Measurements from ENCODE around the gene FBP1.

FBP1 gene

GRCh38 chr9:94639061-94639998 lies at the start of gene FBP1:
FBP1 (minus strand) TSS chr9:94639518; CDS start chr9:94639310, 208 bp downstream.
- DNase-seq = peak; percentile 61
- ATAC-seq = peak; percentile 74

DNA sequence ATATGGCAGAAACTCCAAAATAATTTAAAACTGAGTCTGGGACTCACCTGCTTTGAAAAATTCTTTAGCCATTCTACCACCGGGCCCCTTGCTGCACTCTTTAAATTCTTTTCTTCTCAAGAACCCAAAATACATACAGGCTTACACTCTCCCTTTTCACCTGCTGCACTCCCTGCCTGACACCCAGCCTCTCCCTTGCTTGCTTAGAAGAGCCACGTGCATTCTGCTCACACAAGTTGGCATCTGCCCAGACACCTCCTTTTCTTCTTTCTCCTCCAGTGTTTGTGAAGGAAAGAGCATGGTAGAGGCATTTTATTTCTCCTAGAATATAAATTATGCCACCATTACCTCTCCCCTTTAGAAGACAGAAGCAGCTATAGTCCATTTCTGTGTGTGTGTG lies 48.1 kb upstream of the FBP1 start:
- no peak for ATAC-seq
- no peak for DNase-seq

DNA sequence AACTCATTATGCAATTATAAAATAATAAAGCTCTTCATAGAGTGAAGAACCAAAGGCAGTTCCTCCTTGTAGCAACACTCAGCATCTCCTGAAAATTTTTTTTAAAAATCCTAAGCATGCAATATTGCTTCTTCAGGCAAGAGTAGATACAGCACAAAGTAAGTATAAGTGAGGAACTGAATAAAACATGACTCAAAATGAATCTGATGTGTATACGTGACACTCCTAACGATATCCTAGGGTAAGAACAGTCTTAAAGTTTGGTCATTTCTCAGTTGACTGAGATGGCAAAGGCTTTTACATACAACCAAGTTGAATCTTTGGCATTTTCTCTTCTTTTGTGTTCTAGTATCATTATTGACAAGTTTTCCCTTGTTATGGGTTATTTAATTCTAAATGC lies 46.0 kb upstream of the FBP1 start:
- no peak for ATAC-seq
- no peak for DNase-seq

GRCh38 chr9:94681508-94681907 lies 42.2 kb upstream of the FBP1 start:
- ATAC-seq = peak; percentile 91
- peak; percentile 53 for DNase-seq

DNA sequence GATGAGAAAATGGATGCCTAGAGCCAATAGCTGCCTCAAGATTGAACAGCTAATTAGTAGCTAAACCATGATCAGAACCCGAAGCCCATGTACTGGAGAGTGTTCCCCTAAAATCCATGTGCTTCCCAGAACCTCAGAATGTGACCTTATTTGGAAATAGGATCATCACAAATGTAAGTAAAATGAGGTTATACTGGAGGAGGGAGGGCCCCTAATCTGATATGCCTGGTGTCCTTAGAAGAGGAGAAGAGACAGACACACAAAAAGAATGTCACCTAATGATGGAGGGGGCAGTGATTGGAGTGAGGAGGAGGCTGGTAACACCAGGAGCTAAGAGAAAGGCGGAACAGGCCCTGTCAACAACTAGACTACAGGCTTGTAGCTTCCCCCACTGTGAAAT lies 41.3 kb upstream of the FBP1 start:
- DNase-seq = no peak
- ATAC-seq = no peak

DNA sequence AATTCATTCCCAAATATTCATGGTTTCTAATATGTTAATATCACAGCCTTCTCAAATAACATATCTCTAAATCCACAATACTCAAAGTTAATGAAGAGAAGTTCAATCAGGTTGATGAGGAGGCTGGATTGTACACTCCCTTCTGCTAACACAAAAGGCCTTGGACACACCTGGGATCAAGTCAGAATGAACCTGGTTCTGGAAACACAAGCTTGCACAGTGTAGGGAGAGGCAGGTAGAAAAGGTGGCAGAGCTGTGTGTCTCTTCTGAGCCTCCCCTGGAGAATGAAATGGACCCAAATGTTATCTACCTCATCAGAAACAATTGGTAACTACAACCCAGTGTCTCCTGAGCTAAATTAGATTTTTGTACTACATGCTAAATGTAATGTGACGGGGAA lies 40.7 kb upstream of the FBP1 start:
- ATAC-seq (no peak), DNase-seq (no peak)

GRCh38 chr9:94679587-94679986 lies 40.3 kb upstream of the FBP1 start:
- DNase-seq = no peak
- no peak for ATAC-seq

DNA sequence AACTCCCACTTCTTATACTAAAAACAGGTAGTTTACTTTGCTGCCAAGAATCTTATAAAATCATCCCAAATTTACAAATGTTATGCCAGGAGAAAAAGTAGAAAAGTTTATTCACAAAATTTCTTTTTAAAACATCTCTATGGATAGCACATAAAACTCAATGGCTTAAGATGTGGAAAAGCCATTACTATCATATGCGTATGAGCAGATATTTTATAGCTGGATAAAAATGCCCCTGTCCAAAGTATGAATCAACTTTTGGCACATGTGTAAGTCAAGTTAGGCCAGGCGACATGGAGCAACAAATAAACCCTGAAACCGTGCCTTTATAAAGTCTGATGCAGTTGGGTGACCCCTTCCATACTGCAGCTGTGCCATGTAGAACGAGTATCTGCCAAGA lies 38.6 kb upstream of the FBP1 start:
- DNase-seq (no peak), ATAC-seq (no peak)

DNA sequence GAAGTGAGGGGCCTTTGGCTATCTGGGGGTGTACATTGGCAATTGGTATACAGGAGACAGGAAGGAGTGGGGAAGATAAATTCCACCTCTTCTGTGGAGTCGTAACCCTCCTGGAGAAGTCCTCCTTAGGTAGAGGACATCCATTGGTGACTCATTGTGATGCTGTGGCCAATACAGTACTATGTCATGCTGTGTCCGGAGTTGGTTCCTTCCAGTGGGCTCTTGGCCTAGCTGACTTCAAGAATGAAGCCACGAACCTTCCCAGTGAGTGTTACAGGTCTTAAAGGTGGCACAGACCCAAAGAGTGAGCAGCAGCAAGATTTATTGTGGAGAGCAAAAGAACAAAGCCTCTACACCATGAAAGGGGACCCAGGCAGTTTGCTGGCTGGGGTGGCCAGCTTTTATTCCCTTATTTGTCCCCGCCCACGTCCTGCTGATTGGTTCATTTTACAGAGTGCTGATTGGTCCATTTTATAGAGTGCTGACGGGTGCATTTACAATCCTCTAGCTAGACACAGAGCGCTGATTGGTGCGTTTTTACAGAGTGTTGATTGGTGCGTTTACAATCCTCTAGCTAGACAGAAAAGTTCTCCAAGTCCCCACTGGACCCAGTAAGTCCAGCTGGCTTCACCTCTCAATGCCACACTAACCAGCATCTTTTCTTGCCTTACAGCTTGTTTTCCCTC lies 37.3 kb upstream of the FBP1 start:
- no peak for ATAC-seq
- no peak for DNase-seq

GRCh38 chr9:94675008-94675881 lies 35.9 kb upstream of the FBP1 start:
- no peak for ATAC-seq
- DNase-seq = no peak

DNA sequence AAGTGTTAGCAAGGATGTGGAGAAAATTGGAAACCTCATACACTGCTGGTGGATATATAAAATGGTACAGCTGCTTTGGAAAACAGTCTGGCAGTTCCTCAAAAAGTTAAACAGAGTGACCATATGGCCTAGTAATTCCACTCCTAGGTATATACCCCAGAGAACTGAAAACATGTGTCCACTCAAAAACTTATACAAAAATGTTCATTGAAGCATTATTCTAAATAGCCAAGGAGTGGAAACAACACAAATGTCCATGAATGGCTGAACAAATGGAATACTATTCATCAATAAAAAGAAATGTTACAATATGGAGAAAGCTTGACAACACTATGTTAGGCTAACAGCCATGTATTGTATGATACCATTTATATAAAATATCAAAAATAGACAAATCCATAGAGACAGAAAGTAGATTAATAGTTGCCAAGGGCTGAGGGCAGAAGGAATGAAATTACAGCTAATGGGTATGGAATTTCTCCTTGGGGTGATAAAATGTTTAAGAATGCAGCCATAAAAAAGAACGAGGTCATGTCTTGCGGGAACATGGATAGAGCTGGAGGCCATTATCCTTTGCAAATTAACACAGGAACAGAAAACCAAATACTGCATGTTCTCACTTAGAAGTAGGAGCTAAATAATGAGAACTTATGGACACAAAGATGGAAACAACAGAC lies 33.6 kb upstream of the FBP1 start:
- ATAC-seq (no peak), DNase-seq (no peak)

- ATAC-seq = peak; percentile 84
- peak; percentile 59 for DNase-seq
Observed at GRCh38 chr9:94668928-94669729, 29.8 kb upstream of the FBP1 start.

GRCh38 chr9:94668418-94668927 lies 29.2 kb upstream of the FBP1 start:
- ATAC-seq (no peak), DNase-seq (no peak)

- DNase-seq (no peak), ATAC-seq (no peak)
Observed at GRCh38 chr9:94666364-94667099, 27.2 kb upstream of the FBP1 start.

DNA sequence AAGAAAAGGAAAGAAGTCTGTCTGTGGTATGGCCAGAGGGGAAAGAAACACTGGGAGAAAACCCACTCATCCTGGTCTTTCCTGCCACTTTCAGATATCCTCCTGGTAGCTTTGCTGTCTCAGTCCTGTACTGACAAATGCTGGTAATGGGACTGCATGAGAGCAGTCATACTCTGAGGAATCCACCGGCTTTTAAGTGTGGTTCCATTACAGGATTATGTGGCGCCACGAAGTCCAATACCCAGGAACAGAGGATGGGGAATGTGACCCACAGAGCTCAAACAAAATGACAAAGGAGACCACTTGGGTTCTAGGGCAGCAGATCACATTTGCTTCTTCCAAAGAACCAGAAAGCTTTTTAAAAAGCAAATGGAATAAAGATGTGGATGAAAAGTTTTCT lies 26.3 kb upstream of the FBP1 start:
- no peak for ATAC-seq
- no peak for DNase-seq

DNA sequence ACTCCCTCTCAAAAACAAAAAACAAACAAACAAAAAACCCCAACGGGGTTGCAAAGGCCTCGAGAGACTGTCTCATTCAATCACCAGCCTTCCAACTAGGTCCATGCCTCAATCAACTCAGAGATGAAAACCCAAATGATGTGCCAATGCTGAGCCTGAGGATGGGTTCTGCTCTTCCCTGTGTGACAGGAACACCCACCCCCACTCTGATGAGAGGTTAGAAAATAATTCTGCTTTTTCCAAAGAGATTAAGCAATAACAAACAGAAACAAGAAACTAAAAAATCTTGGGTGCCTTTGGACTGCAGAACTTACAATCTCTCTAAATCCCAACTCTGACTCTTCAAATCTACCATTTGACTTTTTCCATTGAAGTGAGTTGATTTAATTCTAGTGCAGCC lies 25.5 kb upstream of the FBP1 start:
- no peak for ATAC-seq
- DNase-seq = no peak

- DNase-seq = no peak
- no peak for ATAC-seq
Observed at GRCh38 chr9:94663640-94664039, 24.3 kb upstream of the FBP1 start.

DNA sequence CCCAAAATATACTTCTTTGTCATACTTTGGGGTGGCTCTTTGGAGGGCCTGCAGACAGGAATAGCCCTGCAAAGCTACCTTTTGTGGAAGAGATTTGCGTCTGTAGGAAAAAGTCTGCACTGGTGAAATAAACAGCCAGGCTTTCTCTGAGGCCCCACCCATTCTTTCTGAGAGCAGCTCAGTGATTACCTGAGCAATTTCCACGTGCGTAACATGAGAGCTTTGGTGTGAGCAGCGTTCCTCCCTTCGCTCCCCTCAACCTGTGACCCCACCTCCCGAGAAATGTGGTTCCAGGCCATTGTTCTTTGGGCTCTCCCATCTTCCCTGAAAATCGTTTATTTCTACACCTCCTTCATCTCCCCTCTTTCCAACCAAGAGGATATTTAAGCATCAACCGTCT lies 23.8 kb upstream of the FBP1 start:
- no peak for DNase-seq
- ATAC-seq = no peak

DNA sequence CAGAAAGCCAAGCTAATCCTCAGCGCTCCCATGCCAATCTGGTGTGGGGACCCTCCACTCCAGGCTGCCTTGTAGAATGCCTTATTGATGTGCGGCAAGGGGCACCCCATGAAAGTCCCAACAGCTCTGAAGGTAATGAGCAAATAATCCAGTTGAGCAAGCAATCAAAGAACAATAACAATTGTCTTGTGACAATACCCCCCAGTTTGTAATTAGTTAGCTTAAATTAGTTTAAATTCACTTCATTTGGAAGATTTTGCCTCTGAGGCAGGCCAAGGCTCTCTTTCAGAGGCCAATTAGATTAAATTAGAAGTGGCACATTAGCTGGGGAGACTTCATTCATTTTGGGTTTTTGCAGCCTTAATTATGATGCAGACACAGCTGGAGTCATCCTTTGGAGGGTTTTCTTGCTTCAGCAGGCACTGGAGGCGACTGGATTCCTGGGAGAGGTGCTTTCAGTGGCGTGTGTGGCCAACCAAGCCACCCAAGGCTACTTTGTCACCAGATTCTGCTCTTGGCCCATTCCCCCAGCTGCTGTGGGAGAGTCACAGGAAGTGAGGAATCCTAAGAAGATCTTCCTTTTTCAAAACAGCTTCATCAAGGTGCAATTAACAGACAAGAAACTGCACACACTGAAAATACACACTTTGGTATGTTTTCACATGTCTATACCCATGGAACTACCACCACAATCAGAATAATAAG lies 17.9 kb upstream of the FBP1 start:
- ATAC-seq (no peak), DNase-seq (no peak)

- DNase-seq (peak; percentile 42), ATAC-seq (peak; percentile 90)
Observed at GRCh38 chr9:94656200-94656599, 16.9 kb upstream of the FBP1 start.
